HCT116 (cell line): ENCODE measurements around the gene COLEC11.

Experiments used
- EGR1 ChIP-seq: IDR thresholded peaks from 2 replicates; pipeline ENCODE4 v1.6.1; 2012; ENCODE audit warnings: low read depth
- ELF1 ChIP-seq: IDR thresholded peaks from 2 replicates; pipeline ENCODE4 v1.6.1; 2012; ENCODE audit warnings: low read depth, borderline replicate concordance
- EZH2 ChIP-seq: fragments of 200-600 bp; sonication (generic); IDR thresholded peaks from 2 replicates; pipeline ENCODE4 v1.6.1; 2017; ENCODE audit warnings: antibody characterized with exemption, mixed run types
- POLR2A ChIP-seq: IDR thresholded peaks from 2 replicates; pipeline ENCODE4 v1.7.0; 2011; ENCODE audit warnings: borderline replicate concordance; ENCODE audit not compliant: insufficient read depth, insufficient read length; ENCODE audit errors: extremely low read depth
- POLR2AphosphoS5 ChIP-seq: IDR thresholded peaks from 2 replicates; pipeline ENCODE4 v1.6.1; 2011; ENCODE audit warnings: mild to moderate bottlenecking, low read depth, low read length, moderate library complexity
- SIN3A ChIP-seq: IDR thresholded peaks from 2 replicates; pipeline ENCODE4 v1.6.1; 2012; ENCODE audit warnings: low read depth
- SP1 ChIP-seq: IDR thresholded peaks from 2 replicates; pipeline ENCODE4 v1.6.1; 2012; ENCODE audit warnings: low read depth
- SRF ChIP-seq: IDR thresholded peaks from 2 replicates; pipeline ENCODE4 v1.6.1; 2012; ENCODE audit warnings: low read depth
- ZNF274 ChIP-seq: fragments of 200-500 bp; sonication (Bioruptor generic); IDR thresholded peaks from 2 replicates; pipeline ENCODE4 v1.6.1; 2014; ENCODE audit warnings: mild to moderate bottlenecking, low read depth, low read length, inconsistent platforms
- TF ChIP-seq, protein P1 (sequence below): IDR thresholded peaks from 2 replicates; pipeline ENCODE4 v1.6.1; 2012; ENCODE audit warnings: low read depth
- TF ChIP-seq, protein P2 (sequence below), 3 experiments: fragments of 200-600 bp in 1 of 3; sonication (generic) in 1 of 3; IDR thresholded peaks in 2 of 3; conservative IDR thresholded peaks in 1 of 3; 2 replicates each; pipeline ENCODE4 v1.5.1; 2012 to 2017; ENCODE audit warnings: low read depth in 2 of 3, low read length in 2 of 3, antibody characterized with exemption in 1 of 3, borderline replicate concordance in 1 of 3, control low read depth in 1 of 3, mild to moderate bottlenecking in 1 of 3, mixed read lengths in 1 of 3, mixed run types in 1 of 3, moderate library complexity in 1 of 3; ENCODE audit not compliant: insufficient read depth in 1 of 3

DNA sequence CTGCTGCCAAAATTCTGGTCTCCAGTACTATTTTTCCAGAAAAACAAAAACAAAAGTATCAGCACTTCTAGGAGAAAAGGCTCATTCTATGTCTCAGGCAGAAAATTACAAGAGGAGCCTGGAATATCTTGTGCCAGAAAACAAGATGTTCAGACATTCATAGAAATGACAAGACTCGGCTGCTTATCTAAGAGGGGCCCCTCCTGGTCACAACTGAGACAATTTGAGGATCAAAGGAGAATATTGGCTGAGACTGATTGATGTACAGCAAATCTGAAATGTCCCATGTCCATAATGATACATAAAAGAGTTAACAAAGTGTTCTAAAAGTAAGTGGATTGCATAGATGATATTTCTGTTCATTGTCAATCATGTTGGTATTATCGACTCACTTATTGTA, 22.3 kb upstream of the COLEC11 start:
- TF ChIP-seq SP1 (no peak), EZH2 (no peak), ELF1 (no peak), ZNF274 (no peak), SIN3A (no peak), SRF (no peak), POLR2A (no peak), POLR2AphosphoS5 (no peak), EGR1 (no peak)
- TF ChIP-seq, protein P1, sequence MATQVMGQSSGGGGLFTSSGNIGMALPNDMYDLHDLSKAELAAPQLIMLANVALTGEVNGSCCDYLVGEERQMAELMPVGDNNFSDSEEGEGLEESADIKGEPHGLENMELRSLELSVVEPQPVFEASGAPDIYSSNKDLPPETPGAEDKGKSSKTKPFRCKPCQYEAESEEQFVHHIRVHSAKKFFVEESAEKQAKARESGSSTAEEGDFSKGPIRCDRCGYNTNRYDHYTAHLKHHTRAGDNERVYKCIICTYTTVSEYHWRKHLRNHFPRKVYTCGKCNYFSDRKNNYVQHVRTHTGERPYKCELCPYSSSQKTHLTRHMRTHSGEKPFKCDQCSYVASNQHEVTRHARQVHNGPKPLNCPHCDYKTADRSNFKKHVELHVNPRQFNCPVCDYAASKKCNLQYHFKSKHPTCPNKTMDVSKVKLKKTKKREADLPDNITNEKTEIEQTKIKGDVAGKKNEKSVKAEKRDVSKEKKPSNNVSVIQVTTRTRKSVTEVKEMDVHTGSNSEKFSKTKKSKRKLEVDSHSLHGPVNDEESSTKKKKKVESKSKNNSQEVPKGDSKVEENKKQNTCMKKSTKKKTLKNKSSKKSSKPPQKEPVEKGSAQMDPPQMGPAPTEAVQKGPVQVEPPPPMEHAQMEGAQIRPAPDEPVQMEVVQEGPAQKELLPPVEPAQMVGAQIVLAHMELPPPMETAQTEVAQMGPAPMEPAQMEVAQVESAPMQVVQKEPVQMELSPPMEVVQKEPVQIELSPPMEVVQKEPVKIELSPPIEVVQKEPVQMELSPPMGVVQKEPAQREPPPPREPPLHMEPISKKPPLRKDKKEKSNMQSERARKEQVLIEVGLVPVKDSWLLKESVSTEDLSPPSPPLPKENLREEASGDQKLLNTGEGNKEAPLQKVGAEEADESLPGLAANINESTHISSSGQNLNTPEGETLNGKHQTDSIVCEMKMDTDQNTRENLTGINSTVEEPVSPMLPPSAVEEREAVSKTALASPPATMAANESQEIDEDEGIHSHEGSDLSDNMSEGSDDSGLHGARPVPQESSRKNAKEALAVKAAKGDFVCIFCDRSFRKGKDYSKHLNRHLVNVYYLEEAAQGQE = no peak
- TF ChIP-seq, protein P2, sequence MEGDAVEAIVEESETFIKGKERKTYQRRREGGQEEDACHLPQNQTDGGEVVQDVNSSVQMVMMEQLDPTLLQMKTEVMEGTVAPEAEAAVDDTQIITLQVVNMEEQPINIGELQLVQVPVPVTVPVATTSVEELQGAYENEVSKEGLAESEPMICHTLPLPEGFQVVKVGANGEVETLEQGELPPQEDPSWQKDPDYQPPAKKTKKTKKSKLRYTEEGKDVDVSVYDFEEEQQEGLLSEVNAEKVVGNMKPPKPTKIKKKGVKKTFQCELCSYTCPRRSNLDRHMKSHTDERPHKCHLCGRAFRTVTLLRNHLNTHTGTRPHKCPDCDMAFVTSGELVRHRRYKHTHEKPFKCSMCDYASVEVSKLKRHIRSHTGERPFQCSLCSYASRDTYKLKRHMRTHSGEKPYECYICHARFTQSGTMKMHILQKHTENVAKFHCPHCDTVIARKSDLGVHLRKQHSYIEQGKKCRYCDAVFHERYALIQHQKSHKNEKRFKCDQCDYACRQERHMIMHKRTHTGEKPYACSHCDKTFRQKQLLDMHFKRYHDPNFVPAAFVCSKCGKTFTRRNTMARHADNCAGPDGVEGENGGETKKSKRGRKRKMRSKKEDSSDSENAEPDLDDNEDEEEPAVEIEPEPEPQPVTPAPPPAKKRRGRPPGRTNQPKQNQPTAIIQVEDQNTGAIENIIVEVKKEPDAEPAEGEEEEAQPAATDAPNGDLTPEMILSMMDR (IDR thresholded peaks at IDR 0.05 in 2 of 3, conservative IDR thresholded peaks at IDR 0.05 in 1 of 3; ENCODE audit: borderline replicate concordance in 1 of 3, insufficient read depth in 1 of 3, low read depth in 2 of 3, low read length in 2 of 3) = no peak
